GM12892 (cell line): ENCODE data around the gene CCDC88C.

ENCODE experiments used
- POLR2A ChIP-seq: IDR thresholded peaks from 2 replicates; pipeline ENCODE4 v1.6.1; 2011; ENCODE audit warnings: low read depth, low read length, control low read depth
- POLR2AphosphoS5 ChIP-seq: IDR thresholded peaks from 2 replicates; pipeline ENCODE4 v1.6.1; 2011; ENCODE audit warnings: low read depth, low read length, control low read depth
- TAF1 ChIP-seq: IDR thresholded peaks from 2 replicates; pipeline ENCODE4 v1.6.1; 2011; ENCODE audit warnings: low read depth, mild to moderate bottlenecking, control low read depth, low read length, borderline replicate concordance

- TF ChIP-seq POLR2AphosphoS5 (no peak), TAF1 (no peak), POLR2A (no peak)
Measured at GRCh38 chr14:91383439-91383838, 34.2 kb downstream of the CCDC88C start.
